GF-D8 (cell line): ENCODE measurements around the gene CTTNBP2.

ENCODE experiments used
- DNase-seq: peaks from one replicate; lab custom pipeline; 2025; lab: John Stamatoyannopoulos, UW

The CTTNBP2 gene

GRCh38 chr7:117790251-117790650 is 83.0 kb downstream of the CTTNBP2 start:
- DNase-seq: no peak

GRCh38 chr7:117785431-117785830 is 87.8 kb downstream of the CTTNBP2 start:
- DNase-seq: no peak

GRCh38 chr7:117784315-117784714 is 88.9 kb downstream of the CTTNBP2 start:
- DNase-seq: no peak

- DNase-seq: no peak
Measured at GRCh38 chr7:117782761-117783160, 90.5 kb downstream of the CTTNBP2 start.

GRCh38 chr7:117781707-117782106 is 91.5 kb downstream of the CTTNBP2 start:
- no peak for DNase-seq

- DNase-seq: no peak
Measured at GRCh38 chr7:117780832-117781231, 92.4 kb downstream of the CTTNBP2 start.

- DNase-seq: no peak
Measured at GRCh38 chr7:117777335-117778142, 95.7 kb downstream of the CTTNBP2 start.

GRCh38 chr7:117776224-117776623 is 97.0 kb downstream of the CTTNBP2 start:
- DNase-seq: no peak

GRCh38 chr7:117775801-117776200 is 97.4 kb downstream of the CTTNBP2 start:
- no peak for DNase-seq

GRCh38 chr7:117774943-117775342 is 98.3 kb downstream of the CTTNBP2 start:
- DNase-seq: no peak

GRCh38 chr7:117772421-117772820 is 100.8 kb downstream of the CTTNBP2 start:
- no peak for DNase-seq

- no peak for DNase-seq
Measured at GRCh38 chr7:117771756-117772155, 101.5 kb downstream of the CTTNBP2 start.

- DNase-seq: no peak
Measured at GRCh38 chr7:117769085-117769484, 104.2 kb downstream of the CTTNBP2 start.

- DNase-seq: no peak
Measured at GRCh38 chr7:117767951-117768350, 105.3 kb downstream of the CTTNBP2 start.

- DNase-seq: no peak
Measured at GRCh38 chr7:117766913-117767312, 106.3 kb downstream of the CTTNBP2 start.

GRCh38 chr7:117764031-117764430 is 109.2 kb downstream of the CTTNBP2 start:
- no peak for DNase-seq

- DNase-seq: no peak
Measured at GRCh38 chr7:117762055-117762454, 111.2 kb downstream of the CTTNBP2 start.

GRCh38 chr7:117759950-117760640 is 113.1 kb downstream of the CTTNBP2 start:
- no peak for DNase-seq

GRCh38 chr7:117757440-117757839 is 115.8 kb downstream of the CTTNBP2 start:
- DNase-seq: no peak

GRCh38 chr7:117756586-117757085 is 116.6 kb downstream of the CTTNBP2 start:
- no peak for DNase-seq

- no peak for DNase-seq
Measured at GRCh38 chr7:117755136-117755535, 118.1 kb downstream of the CTTNBP2 start.

GRCh38 chr7:117751775-117752174 is 121.5 kb downstream of the CTTNBP2 start:
- DNase-seq: no peak
